Keratinocyte (primary cell): ENCODE results near the gene MARCHF9. TPM values are rescaled to one million over a fixed set of nuclear protein-coding genes. Genes with fewer than 3 reads are reported as not detected.

Experiments used
- DNase-seq: peaks from one replicate; pipeline ENCODE4 v3.0.0-alpha.2; 2011; ENCODE audit warnings: low read depth, missing footprints, low spot score
- FAIRE-seq: peaks from 2 replicates; lab custom pipeline; 2011; peaks lifted over from hg19 to GRCh38; lab: Jason Lieb, UNC
- H2AFZ ChIP-seq: 2 replicates; pipeline ENCODE4 v1.6.0; 2012; ENCODE audit warnings: low read length, control low read depth, inconsistent platforms; ENCODE audit not compliant: control insufficient read depth
- H3K27ac ChIP-seq: 2 replicates; pipeline ENCODE4 v1.5.1; 2011; ENCODE audit warnings: low read length; ENCODE audit not compliant: control insufficient read depth, insufficient read depth
- H3K27me3 ChIP-seq: 3 replicates; pipeline ENCODE4 v1.6.0; 2011; ENCODE audit warnings: low read length; ENCODE audit not compliant: control insufficient read depth, insufficient read depth; ENCODE audit errors: extremely low read depth
- H3K36me3 ChIP-seq, 2 experiments: 2 replicates in 1 of 2; 3 replicates in 1 of 2; pipeline ENCODE4 v1.5.1; 2011; ENCODE audit warnings: low read length in 2 of 2, mild to moderate bottlenecking in 1 of 2; ENCODE audit not compliant: control insufficient read depth in 2 of 2, insufficient read depth in 2 of 2; ENCODE audit errors: extremely low read depth in 1 of 2
- H3K4me1 ChIP-seq: 3 replicates; pipeline ENCODE4 v1.5.1; 2011; ENCODE audit warnings: low read length; ENCODE audit not compliant: control insufficient read depth, insufficient read depth; ENCODE audit errors: extremely low read depth
- H3K4me2 ChIP-seq: 3 replicates; pipeline ENCODE4 v1.6.0; 2011; ENCODE audit warnings: low read depth, low read length; ENCODE audit not compliant: control insufficient read depth, insufficient read depth; ENCODE audit errors: extremely low read depth
- H3K4me3 ChIP-seq, 3 experiments: fragments of 200-600 bp in 1 of 3; sonication (generic) in 1 of 3; 2 replicates in 2 of 3; 3 replicates in 1 of 3; pipeline ENCODE4 v1.5.1; 2011 to 2016; ENCODE audit warnings: low read length in 3 of 3, mild to moderate bottlenecking in 3 of 3, control low read depth in 2 of 3, inconsistent platforms in 1 of 3, low read depth in 1 of 3, mixed read lengths in 1 of 3, mixed run types in 1 of 3, moderate library complexity in 1 of 3; ENCODE audit not compliant: control insufficient read depth in 2 of 3, insufficient read depth in 2 of 3; ENCODE audit errors: extremely low read depth in 1 of 3
- H3K79me2 ChIP-seq: 2 replicates; pipeline ENCODE4 v1.6.0; 2012; ENCODE audit warnings: low read length; ENCODE audit not compliant: control insufficient read depth, insufficient read depth
- H3K9ac ChIP-seq: 3 replicates; pipeline ENCODE4 v1.6.0; 2011; ENCODE audit warnings: low read length; ENCODE audit not compliant: control insufficient read depth, insufficient read depth; ENCODE audit errors: extremely low read depth
- H3K9me1 ChIP-seq: 3 replicates; pipeline ENCODE4 v1.6.0; 2011; ENCODE audit warnings: low read length; ENCODE audit not compliant: control insufficient read depth, insufficient read depth; ENCODE audit errors: extremely low read depth
- H3K9me3 ChIP-seq: 2 replicates; pipeline ENCODE4 v1.5.1; 2012; ENCODE audit warnings: low read depth, low read length; ENCODE audit not compliant: control insufficient read depth
- H4K20me1 ChIP-seq: 3 replicates; pipeline ENCODE4 v1.6.0; 2011; ENCODE audit warnings: low read length; ENCODE audit not compliant: control insufficient read depth, insufficient read depth; ENCODE audit errors: extremely low read depth
- EZH2 ChIP-seq: IDR thresholded peaks from one replicate; pipeline ENCODE4 v1.6.1; 2012; ENCODE audit warnings: inconsistent platforms, mild to moderate bottlenecking, low read length, moderate library complexity
- dilution Hi-C: fragments of 300-500 bp; cut with MboI; formaldehyde crosslinking; loops from one replicate; pipeline ENCODE4 v1.7.0; 2020; ENCODE audit warnings: low sequenced_read_pairs; ENCODE audit not compliant: extremely low pct_ligation_motif_present
- polyA minus RNA-seq, 3 experiments: library from RNA; depleted of rRNA, polyadenylated mRNA; stranded (reverse); fragments of >200 nt; gene quantifications; 1 replicate in 1 of 3; 2 replicates in 1 of 3; 3 replicates in 1 of 3; pipeline ENCODE4 v1.2.3, GENCODE V29; 2011
- polyA plus RNA-seq, 5 experiments: library from polyadenylated mRNA; depleted of rRNA in 3 of 5; stranded (reverse) in 3 of 5; stranded (forward) in 1 of 5; unstranded in 1 of 5; fragments of >200 nt; gene quantifications; 1 replicate in 1 of 5; 2 replicates in 3 of 5; 3 replicates in 1 of 5; pipeline versions ENCODE4 v1.2.1 to v1.2.3, GENCODE V29; 2011 to 2012; ENCODE audit warnings: missing spikeins in 2 of 5, low read depth in 1 of 5, low replicate concordance in 1 of 5
- TF ChIP-seq, protein P1 (sequence below), 3 experiments: IDR thresholded peaks in 1 of 3; conservative IDR thresholded peaks in 1 of 3; optimal IDR thresholded peaks in 1 of 3; 2 replicates in 2 of 3; 3 replicates in 1 of 3; pipeline versions ENCODE3 to v1.5.1; 2011; ENCODE audit warnings: low read length in 3 of 3, mild to moderate bottlenecking in 3 of 3, moderate library complexity in 2 of 3, control low read depth in 1 of 3, inconsistent platforms in 1 of 3; ENCODE audit not compliant: insufficient read depth in 2 of 3; ENCODE audit errors: extremely low read depth in 1 of 3

The MARCHF9 gene, protein sequence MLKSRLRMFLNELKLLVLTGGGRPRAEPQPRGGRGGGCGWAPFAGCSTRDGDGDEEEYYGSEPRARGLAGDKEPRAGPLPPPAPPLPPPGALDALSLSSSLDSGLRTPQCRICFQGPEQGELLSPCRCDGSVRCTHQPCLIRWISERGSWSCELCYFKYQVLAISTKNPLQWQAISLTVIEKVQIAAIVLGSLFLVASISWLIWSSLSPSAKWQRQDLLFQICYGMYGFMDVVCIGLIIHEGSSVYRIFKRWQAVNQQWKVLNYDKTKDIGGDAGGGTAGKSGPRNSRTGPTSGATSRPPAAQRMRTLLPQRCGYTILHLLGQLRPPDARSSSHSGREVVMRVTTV
- 10.9 to 17.0 TPM (median 12.4 TPM) in 3 replicates for polyA plus RNA-seq
- polyA plus RNA-seq (2011; ENCODE audit: low read depth), result 4.9 TPM
- 9.6 and 13.5 TPM in 2 replicates for polyA plus RNA-seq (2011; cell fraction: cytosol; rRNA removed)
- polyA plus RNA-seq (2011; cell fraction: nucleus; rRNA removed), result 16.9 and 17.9 TPM in 2 replicates
- 13.6 and 14.4 TPM in 2 replicates for polyA plus RNA-seq (2012; ENCODE audit: low replicate concordance)
- polyA minus RNA-seq, result 13.7 to 27.7 TPM (median 18.3 TPM) in 3 replicates
- 20.9 TPM for polyA minus RNA-seq (2011; cell fraction: cytosol; rRNA and poly(A)+ RNA removed)
- 4.5 and 8.8 TPM in 2 replicates for polyA minus RNA-seq (2011; cell fraction: nucleus; rRNA and poly(A)+ RNA removed)

DNA sequence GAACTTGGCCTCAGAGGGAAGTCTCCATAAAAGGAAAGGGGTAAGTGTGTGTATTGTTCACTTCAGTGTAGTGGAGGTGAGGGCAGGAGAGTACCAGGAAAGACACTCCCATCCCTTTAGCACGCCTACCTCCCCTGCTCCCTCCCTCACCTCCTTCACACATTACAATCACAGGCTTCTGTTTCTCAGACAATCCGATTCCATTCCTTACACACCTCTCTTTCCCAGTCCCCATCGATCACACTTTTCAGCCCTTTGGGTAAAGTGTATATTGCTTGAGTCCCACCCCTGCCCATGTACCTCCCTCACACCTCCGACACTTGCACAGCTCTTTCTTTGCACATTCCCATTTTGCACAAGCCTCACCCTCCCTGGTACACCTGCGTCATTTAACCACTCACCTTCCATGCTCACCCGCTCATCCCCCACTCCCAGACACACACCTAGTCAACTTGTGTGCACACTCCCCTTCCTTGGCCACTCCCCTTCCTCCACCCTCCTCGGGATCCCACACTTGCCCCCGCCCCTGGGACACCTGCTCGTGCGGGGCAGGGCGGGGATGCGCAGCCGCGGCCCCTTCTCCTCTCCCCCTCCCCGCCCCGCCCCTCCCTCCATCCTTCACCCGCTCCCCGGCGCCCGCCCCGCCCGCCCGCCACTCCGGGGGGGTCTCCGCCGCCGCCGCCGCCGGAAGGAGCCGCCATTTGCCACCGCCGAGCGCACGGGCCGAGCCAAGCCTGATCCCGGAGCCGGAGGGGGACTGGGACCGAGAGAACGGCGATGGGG lies at the start of gene MARCHF9:
Gene MARCHF9, plus strand, starts transcription at position 693 of the 783 bp plus-strand sequence. CDS start 426 bp downstream, outside the sequence.
- peak within 1 kb of the TSS; percentile 58 for H3K9ac ChIP-seq
- TF ChIP-seq EZH2, result no peak
- TF ChIP-seq, protein P1, sequence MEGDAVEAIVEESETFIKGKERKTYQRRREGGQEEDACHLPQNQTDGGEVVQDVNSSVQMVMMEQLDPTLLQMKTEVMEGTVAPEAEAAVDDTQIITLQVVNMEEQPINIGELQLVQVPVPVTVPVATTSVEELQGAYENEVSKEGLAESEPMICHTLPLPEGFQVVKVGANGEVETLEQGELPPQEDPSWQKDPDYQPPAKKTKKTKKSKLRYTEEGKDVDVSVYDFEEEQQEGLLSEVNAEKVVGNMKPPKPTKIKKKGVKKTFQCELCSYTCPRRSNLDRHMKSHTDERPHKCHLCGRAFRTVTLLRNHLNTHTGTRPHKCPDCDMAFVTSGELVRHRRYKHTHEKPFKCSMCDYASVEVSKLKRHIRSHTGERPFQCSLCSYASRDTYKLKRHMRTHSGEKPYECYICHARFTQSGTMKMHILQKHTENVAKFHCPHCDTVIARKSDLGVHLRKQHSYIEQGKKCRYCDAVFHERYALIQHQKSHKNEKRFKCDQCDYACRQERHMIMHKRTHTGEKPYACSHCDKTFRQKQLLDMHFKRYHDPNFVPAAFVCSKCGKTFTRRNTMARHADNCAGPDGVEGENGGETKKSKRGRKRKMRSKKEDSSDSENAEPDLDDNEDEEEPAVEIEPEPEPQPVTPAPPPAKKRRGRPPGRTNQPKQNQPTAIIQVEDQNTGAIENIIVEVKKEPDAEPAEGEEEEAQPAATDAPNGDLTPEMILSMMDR (optimal IDR thresholded peaks at IDR 0.05 in 1 of 3, IDR thresholded peaks at IDR 0.05 in 1 of 3, conservative IDR thresholded peaks at IDR 0.05 in 1 of 3; ENCODE audit: extremely low read depth in 1 of 3, insufficient read depth in 2 of 3, low read length in 3 of 3), result no peak
- dilution Hi-C loops, result no loop called here

DNA sequence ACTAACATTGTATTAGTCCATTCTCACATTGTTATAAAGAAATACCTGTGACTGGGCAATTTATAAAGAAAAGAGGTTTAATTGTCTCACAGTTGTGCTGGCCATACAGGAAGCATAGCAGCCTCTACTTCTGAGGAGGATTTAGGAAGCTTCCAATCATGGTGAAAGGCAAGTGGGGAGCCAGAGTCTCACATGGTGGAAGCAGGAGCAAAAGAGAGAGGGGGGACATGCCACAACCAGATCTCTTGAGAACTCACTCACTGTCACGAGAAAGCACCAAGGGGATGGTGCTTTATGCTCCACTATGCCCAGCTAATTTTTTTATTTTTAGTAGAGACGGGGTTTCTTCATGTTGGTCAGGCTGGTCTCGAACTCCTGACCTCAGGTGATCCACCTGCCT lies 47.7 kb upstream of the MARCHF9 start:
- no peak for DNase-seq
- Histone ChIP-seq H3K9me3 (no peaks in the 10 kb centered on the region), H3K9ac (no peak overlapping the region), H3K36me3 (peaks cover 0 to 3% of the 10 kb centered on the region in 2 experiments), H3K79me2 (no peaks in the 10 kb centered on the region), H3K27ac (no peak overlapping the region), H2AFZ (no peak overlapping the region), H3K4me2 (no peak overlapping the region), H3K4me3 (no peak overlapping the region), H3K27me3 (no peaks in the 10 kb centered on the region), H3K9me1 (no peaks in the 10 kb centered on the region), H4K20me1 (no peaks in the 10 kb centered on the region), H3K4me1 (no peaks in the 10 kb centered on the region)
- FAIRE-seq, result no peak
- dilution Hi-C loops, result no loop called here
- TF ChIP-seq, protein P1 (optimal IDR thresholded peaks at IDR 0.05 in 1 of 3, IDR thresholded peaks at IDR 0.05 in 1 of 3, conservative IDR thresholded peaks at IDR 0.05 in 1 of 3; ENCODE audit: extremely low read depth in 1 of 3, insufficient read depth in 2 of 3, low read length in 3 of 3), result no peak
- no peak for TF ChIP-seq EZH2

More for the DNA sequence above, at the start of gene MARCHF9:
- Histone ChIP-seq H3K4me2 (peak within 1 kb of the TSS; percentile 78), H4K20me1 (peaks cover 2% of the 10 kb centered on the region), H3K27ac (no peak within 1 kb of the TSS), H3K9me3 (no peaks in the 10 kb centered on the region), H3K27me3 (no peaks in the 10 kb centered on the region), H3K4me1 (peaks cover 39% of the 10 kb centered on the region), H3K9me1 (no peaks in the 10 kb centered on the region), H3K79me2 (peaks cover 19% of the 10 kb centered on the region), H3K4me3 (peak within 1 kb of the TSS; percentile 56 to 73 (median 69)), H2AFZ (peak within 1 kb of the TSS; percentile 7), H3K36me3 (peaks cover 7 to 26% of the 10 kb centered on the region in 2 experiments)
- DNase-seq (no peak), FAIRE-seq (no peak)
